ENCODE data around the gene FOXR1.
"Not testable (repeated sequence)": the region's sequence is repeated elsewhere in the genome, so short reads cannot be mapped to it uniquely, and the experiment has no call there.

The FOXR1 gene

GRCh38 chr11:118947091-118947490 lies 24.5 kb upstream of the FOXR1 start:
- DNase-seq (ENCODE audit: low read depth in 2 of 2): no peak

GRCh38 chr11:118948000-118948399 lies 23.6 kb upstream of the FOXR1 start:
- no peak for DNase-seq (ENCODE audit: low read depth in 2 of 2)

GRCh38 chr11:118953265-118953664 lies 18.3 kb upstream of the FOXR1 start:
- no peak for DNase-seq (ENCODE audit: low read depth in 2 of 2)

GRCh38 chr11:118953976-118954375 lies 17.6 kb upstream of the FOXR1 start:
- DNase-seq (ENCODE audit: low read depth in 2 of 2): not testable (repeated sequence)

GRCh38 chr11:118956094-118956846 lies 15.3 kb upstream of the FOXR1 start, which contains the start of gene UPK2:
Gene UPK2 (plus strand): TSS chr11:118956298. CDS start chr11:118956351, 53 bp downstream.
- DNase-seq (ENCODE audit: low read depth in 2 of 2): peak; percentile 64 to 78

- DNase-seq (ENCODE audit: low read depth in 2 of 2): no peak
Measured at GRCh38 chr11:118956847-118957469, 14.6 kb upstream of the FOXR1 start.

GRCh38 chr11:118957549-118957948 lies 14.0 kb upstream of the FOXR1 start:
- DNase-seq (ENCODE audit: low read depth in 2 of 2): no peak

- no peak for DNase-seq (ENCODE audit: low read depth in 2 of 2)
Measured at GRCh38 chr11:118957968-118958367, 13.6 kb upstream of the FOXR1 start.

GRCh38 chr11:118958577-118958976 lies 13.0 kb upstream of the FOXR1 start:
- DNase-seq (ENCODE audit: low read depth in 2 of 2): no peak

GRCh38 chr11:118961189-118961588 lies 10.4 kb upstream of the FOXR1 start:
- no peak for DNase-seq (ENCODE audit: low read depth in 2 of 2)

- no peak for DNase-seq (ENCODE audit: low read depth in 2 of 2)
Measured at GRCh38 chr11:118961591-118961990, 10.0 kb upstream of the FOXR1 start.

GRCh38 chr11:118969508-118969907 lies 2.1 kb upstream of the FOXR1 start:
- not testable (repeated sequence) for DNase-seq (ENCODE audit: low read depth in 2 of 2)

GRCh38 chr11:118973985-118974384 lies 2.4 kb downstream of the FOXR1 start:
- DNase-seq (ENCODE audit: low read depth in 2 of 2): no peak

GRCh38 chr11:118975771-118976709 lies 4.5 kb downstream of the FOXR1 start:
- no peak for DNase-seq (ENCODE audit: low read depth in 2 of 2)

GRCh38 chr11:118979434-118979833 lies 7.9 kb downstream of the FOXR1 start:
- DNase-seq (ENCODE audit: low read depth in 2 of 2): no peak

- no peak for DNase-seq (ENCODE audit: low read depth in 2 of 2)
Measured at GRCh38 chr11:118980191-118980881, 8.8 kb downstream of the FOXR1 start.

GRCh38 chr11:118984337-118984736 lies 12.8 kb downstream of the FOXR1 start:
- DNase-seq (ENCODE audit: low read depth in 2 of 2): not testable (repeated sequence)

GRCh38 chr11:118984825-118985224 lies 13.3 kb downstream of the FOXR1 start:
- no peak for DNase-seq (ENCODE audit: low read depth in 2 of 2)

- DNase-seq (ENCODE audit: low read depth in 2 of 2): no peak
Measured at GRCh38 chr11:118988280-118988679, 16.7 kb downstream of the FOXR1 start.

GRCh38 chr11:118991486-118992038 lies 20.0 kb downstream of the FOXR1 start:
- DNase-seq (ENCODE audit: low read depth in 2 of 2): not testable (repeated sequence)

- DNase-seq (ENCODE audit: low read depth in 2 of 2): no peak
Measured at GRCh38 chr11:118996926-118997626, 25.5 kb downstream of the FOXR1 start.

Data from stimulated activated CD8-positive, alpha-beta memory T cell treated with anti-CD3 and anti-CD28 coated beads, Interleukin-15, amount 100 ng/mL, for 4 hours (primary cell).